ENCODE data around the gene STARD6. TPM values are rescaled to one million over a fixed set of nuclear protein-coding genes. Genes with fewer than 3 reads are reported as not detected.
"Not testable (repeated sequence)": the region's sequence is repeated elsewhere in the genome, so short reads cannot be mapped to it uniquely, and the experiment has no call there.

The STARD6 gene
- total RNA-seq, 1 donor from 2014 or later: not detected

DNA sequence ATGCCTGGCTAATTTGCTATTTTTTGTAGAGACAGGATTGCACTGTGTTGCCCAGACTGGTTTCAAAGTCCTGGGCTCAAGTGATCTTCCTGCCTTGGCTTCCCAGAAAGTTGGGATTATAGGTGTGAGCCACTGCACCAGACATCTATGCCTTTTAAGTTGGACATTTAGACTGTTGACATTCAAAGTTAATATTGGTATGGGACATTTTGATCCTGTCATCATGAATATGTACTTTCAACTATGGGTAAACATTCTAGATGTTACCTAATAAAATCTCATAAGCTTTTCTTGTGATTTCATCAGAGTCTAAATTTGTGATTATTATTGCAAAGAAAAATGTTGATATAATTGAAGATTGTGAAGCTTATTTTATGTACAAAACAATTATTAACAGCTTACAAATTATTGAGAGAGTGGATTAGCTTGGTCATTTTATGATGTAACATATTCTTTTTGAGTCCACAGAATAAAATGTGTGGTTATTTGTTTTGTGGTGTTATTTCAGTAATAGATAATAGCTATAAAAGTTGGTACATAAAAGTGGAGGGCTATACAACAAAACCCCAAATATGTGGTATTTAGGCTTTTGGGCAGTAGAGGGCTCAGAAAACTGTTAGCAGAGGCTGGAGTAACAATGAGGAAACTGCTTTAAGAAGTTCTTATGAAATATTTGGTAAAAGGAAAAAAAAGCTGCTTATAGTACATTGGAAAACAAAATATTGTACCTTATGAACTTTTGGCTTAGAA, 41.4 kb downstream of the STARD6 start:
- Histone ChIP-seq H3K9me3 (no peaks in the 10 kb centered on the region), H3K27ac (no peak overlapping the region), H3K27me3 (ENCODE audit: low read depth) (no peaks in the 10 kb centered on the region), H3K36me3 (no peaks in the 10 kb centered on the region), H3K4me3 (no peak overlapping the region), H3K4me1 (no peaks in the 10 kb centered on the region)
- TF ChIP-seq, protein P1, sequence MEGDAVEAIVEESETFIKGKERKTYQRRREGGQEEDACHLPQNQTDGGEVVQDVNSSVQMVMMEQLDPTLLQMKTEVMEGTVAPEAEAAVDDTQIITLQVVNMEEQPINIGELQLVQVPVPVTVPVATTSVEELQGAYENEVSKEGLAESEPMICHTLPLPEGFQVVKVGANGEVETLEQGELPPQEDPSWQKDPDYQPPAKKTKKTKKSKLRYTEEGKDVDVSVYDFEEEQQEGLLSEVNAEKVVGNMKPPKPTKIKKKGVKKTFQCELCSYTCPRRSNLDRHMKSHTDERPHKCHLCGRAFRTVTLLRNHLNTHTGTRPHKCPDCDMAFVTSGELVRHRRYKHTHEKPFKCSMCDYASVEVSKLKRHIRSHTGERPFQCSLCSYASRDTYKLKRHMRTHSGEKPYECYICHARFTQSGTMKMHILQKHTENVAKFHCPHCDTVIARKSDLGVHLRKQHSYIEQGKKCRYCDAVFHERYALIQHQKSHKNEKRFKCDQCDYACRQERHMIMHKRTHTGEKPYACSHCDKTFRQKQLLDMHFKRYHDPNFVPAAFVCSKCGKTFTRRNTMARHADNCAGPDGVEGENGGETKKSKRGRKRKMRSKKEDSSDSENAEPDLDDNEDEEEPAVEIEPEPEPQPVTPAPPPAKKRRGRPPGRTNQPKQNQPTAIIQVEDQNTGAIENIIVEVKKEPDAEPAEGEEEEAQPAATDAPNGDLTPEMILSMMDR (IDR thresholded peaks at IDR 0.05): no peak
- intact Hi-C loops (cut with DNase I): no loop called here
- DNase-seq: no peak
- ATAC-seq: no peak

DNA sequence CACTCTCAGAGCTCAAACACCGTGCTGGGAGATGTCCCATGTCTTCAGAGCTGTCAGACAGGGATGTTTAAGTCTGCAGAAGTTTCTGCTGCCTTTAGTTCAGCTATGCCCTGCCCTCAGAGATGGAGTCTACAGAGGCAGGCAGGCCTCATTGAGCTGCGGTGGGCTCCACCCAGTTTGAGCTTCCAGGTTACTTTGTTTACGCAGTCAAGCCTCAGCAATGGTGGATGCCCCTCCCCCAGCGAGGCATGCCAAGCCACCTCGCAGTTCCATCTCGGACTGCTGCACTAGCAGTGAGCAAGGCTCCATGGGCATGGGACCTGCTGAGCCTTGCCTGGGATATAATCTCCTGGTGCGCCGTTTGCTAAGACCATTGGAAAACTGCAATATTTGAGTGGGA, 48.1 kb downstream of the STARD6 start:
- H3K4me3 ChIP-seq; H3K36me3 ChIP-seq; H3K4me1 ChIP-seq; H3K27ac ChIP-seq; intact Hi-C loops (cut with DNase I); ATAC-seq; H3K9me3 ChIP-seq; DNase-seq; H3K27me3 ChIP-seq (ENCODE audit: low read depth): not testable (repeated sequence)

DNA sequence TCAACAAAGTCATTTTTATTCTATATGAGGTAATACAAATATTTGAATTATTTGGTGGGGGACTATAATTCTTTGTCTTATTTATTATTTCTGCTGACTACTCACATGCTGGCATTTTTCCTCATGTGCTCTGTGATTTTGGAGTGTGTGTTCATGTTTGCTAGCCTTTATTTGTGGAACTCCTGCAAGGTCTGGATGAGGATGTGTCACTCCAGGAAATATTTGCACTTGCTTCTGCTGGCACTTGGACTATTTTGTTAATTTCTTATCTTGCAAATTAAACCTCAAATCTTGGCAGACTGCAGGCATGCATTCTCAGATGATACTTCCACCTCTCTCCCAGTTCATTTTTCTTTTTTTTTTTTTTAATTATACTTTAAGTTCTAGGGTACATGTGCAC, 54.2 kb downstream of the STARD6 start:
- Histone ChIP-seq H3K9me3 (peaks cover 14% of the 10 kb centered on the region), H3K27me3 (ENCODE audit: low read depth) (no peaks in the 10 kb centered on the region), H3K4me1 (no peaks in the 10 kb centered on the region), H3K4me3 (no peak overlapping the region), H3K36me3 (no peaks in the 10 kb centered on the region), H3K27ac (no peak overlapping the region)
- intact Hi-C loops (cut with DNase I): no loop called here
- no peak for DNase-seq
- ATAC-seq: no peak
- TF ChIP-seq, protein P1 (IDR thresholded peaks at IDR 0.05): no peak

DNA sequence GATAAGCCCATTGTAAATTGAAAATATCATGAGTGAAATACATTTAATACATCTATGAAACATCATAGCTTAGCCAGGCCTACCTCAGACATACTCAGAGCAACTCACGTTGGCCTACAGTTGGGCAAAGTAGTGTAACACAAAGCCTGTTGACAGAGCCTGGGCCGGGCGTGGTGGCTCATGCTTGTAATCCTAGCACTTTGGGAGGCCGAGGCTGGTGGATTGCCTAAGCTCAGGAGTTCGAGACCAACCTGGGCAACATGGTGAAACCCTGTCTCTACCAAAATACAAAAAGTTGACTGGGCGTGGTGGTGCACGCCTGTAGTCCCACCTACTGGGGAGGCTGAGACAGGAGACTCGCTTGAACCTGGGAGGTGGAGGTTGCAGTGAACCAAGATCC, 58.7 kb downstream of the STARD6 start:
- H3K27ac ChIP-seq; H3K4me1 ChIP-seq; H3K4me3 ChIP-seq; intact Hi-C loops (cut with DNase I); H3K27me3 ChIP-seq (ENCODE audit: low read depth); H3K36me3 ChIP-seq; DNase-seq; ATAC-seq: not testable (repeated sequence)
- H3K9me3 ChIP-seq: peaks cover 14% of the 10 kb centered on the region

DNA sequence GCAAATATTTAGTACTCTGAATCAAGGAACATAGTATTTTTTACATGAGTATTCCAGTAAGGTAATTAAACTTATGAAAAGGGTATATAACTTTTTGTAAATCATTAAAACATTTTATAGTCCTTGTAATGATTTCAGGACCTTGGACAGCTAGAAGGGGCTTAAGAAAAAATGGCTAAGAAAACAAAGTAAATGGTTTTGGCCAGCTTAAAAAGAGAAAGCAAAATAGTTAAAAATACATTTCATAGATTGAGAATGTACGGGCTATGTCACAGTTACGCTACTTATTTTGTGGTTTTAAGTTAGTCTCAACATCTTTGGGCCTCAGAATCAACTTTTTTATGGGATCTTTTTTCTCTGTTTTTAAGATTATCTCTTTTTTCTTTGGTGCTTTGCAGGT, 61.6 kb downstream of the STARD6 start:
- H3K9me3 ChIP-seq: peaks cover 14% of the 10 kb centered on the region
- no peak for DNase-seq
- intact Hi-C loops (cut with DNase I): no loop called here
- ATAC-seq: no peak
- no peaks in the 10 kb centered on the region for H3K4me1 ChIP-seq
- peaks cover 14% of the 10 kb centered on the region for H3K36me3 ChIP-seq
- no peak overlapping the region for H3K4me3 ChIP-seq
- no peak overlapping the region for H3K27ac ChIP-seq
- TF ChIP-seq, protein P1 (IDR thresholded peaks at IDR 0.05): no peak
- H3K27me3 ChIP-seq (ENCODE audit: low read depth): no peaks in the 10 kb centered on the region

DNA sequence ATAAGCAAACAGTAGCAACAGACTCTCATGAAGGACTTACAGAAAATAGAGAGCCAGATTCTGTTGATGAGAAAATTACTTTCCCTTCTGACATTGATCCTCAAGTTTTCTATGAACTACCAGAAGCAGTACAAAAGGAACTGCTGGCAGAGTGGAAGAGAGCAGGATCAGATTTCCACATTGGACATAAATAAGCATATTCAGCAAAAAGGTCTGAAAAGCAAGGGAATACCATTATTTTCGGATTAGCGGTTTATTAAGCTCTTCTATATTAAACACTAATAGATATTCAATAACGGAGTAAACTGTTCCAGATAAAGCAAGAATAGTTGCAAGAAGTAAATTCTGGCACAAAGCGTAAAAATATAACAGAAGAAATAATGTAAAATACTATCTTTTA, 63.4 kb downstream of the STARD6 start:
- TF ChIP-seq, protein P1 (IDR thresholded peaks at IDR 0.05): no peak
- no peak overlapping the region for H3K4me3 ChIP-seq
- intact Hi-C loops (cut with DNase I): no loop called here
- peaks cover 4% of the 10 kb centered on the region for H3K9me3 ChIP-seq
- ATAC-seq (no peak), DNase-seq (no peak)
- H3K36me3 ChIP-seq: peaks cover 14% of the 10 kb centered on the region
- no peaks in the 10 kb centered on the region for H3K27me3 ChIP-seq (ENCODE audit: low read depth)
- no peaks in the 10 kb centered on the region for H3K4me1 ChIP-seq
- no peak overlapping the region for H3K27ac ChIP-seq
